HCT116 (cell line): Measurements from ENCODE around the gene TSPOAP1. TPM values are rescaled to one million over a fixed set of nuclear protein-coding genes. Genes with fewer than 3 reads are reported as not detected.

ENCODE experiments used
- ATAC-seq: fragments of 200-7000 bp; cut with Tn5 transposase; 2 replicates; pipeline ENCODE4 v1.9.1; 2020; ENCODE audit warnings: mild to moderate bottlenecking, moderate library complexity
- BruUV-seq: library from RNA; stranded (reverse); fragments of 400-500 nt; replicated peaks from 2 replicates; lab custom pipeline; 2021; lab: Mats Ljungman, UMichigan
- CTCF ChIA-PET: fragments of 300-600 bp; sonication (Branson Sonifier 250); formaldehyde crosslinking; loops from one replicate; lab custom pipeline; 2021; ENCODE audit warnings: antibody characterized with exemption; lab: Charles Lee
- POLR2A ChIA-PET: fragments of 300-600, 350-600 bp; sonication (Branson Sonifier 250); formaldehyde crosslinking; loops from one replicate; lab custom pipeline; 2021; ENCODE audit warnings: antibody characterized with exemption; lab: Charles Lee
- RAD21 ChIA-PET, 2 experiments: fragments of 300-600 bp; sonication (Branson Sonifier 250); formaldehyde crosslinking; loops; one replicate each; lab custom pipeline; 2023; ENCODE audit warnings: low total read pairs in 2 of 2; ENCODE audit not compliant: uncharacterized antibody in 2 of 2, unreplicated experiment in 2 of 2, low non-redundant PET in 1 of 2; lab: Charles Lee
- DNase-seq: peaks from one replicate; pipeline ENCODE4 v3.0.0-alpha.2; 2010; ENCODE audit warnings: low read depth, low spot score
- H2AFZ ChIP-seq: fragments of 200-600 bp; shearing (Covaris generic), sonication (generic); 2 replicates; pipeline ENCODE4 v1.6.1; 2017; ENCODE audit warnings: low read depth, mixed run types, mixed read lengths, antibody characterized with exemption, low read length; ENCODE audit not compliant: poor library complexity, severe bottlenecking
- H3K27ac ChIP-seq: 2 replicates; pipeline ENCODE4 v1.5.1; 2012; ENCODE audit warnings: low read depth, low read length
- H3K27me3 ChIP-seq: fragments of 200-600 bp; sonication (generic); 2 replicates; pipeline ENCODE4 v1.6.1; 2016; ENCODE audit warnings: mixed run types, low read length, mixed read lengths; ENCODE audit not compliant: insufficient read depth
- H3K36me3 ChIP-seq, 2 experiments: fragments of 200-500 bp in 1 of 2; fragments of 200-600 bp in 1 of 2; sonication (Bioruptor generic) in 1 of 2; sonication (generic) in 1 of 2; 2 replicates each; pipeline versions ENCODE4 v1.5.1 to v1.6.1; 2014 to 2016; ENCODE audit warnings: low read length in 2 of 2, inconsistent platforms in 1 of 2, mixed read lengths in 1 of 2, mixed run types in 1 of 2; ENCODE audit not compliant: insufficient read depth in 2 of 2, control insufficient read depth in 1 of 2
- H3K4me1 ChIP-seq, 2 experiments: fragments of 200-600 bp in 1 of 2; sonication (generic) in 1 of 2; 2 replicates each; pipeline versions ENCODE4 v1.5.1 to v1.6.1; 2012 to 2017; ENCODE audit warnings: low read length in 2 of 2, inconsistent platforms in 1 of 2, mild to moderate bottlenecking in 1 of 2, mixed read lengths in 1 of 2, mixed run types in 1 of 2, moderate library complexity in 1 of 2; ENCODE audit not compliant: insufficient read depth in 2 of 2, control insufficient read depth in 1 of 2
- H3K4me2 ChIP-seq: fragments of 200-600 bp; sonication (generic); 2 replicates; pipeline ENCODE4 v1.6.1; 2017; ENCODE audit warnings: mixed run types, low read length, mixed read lengths
- H3K4me3 ChIP-seq, 2 experiments: fragments of 200-600 bp in 1 of 2; sonication (generic) in 1 of 2; replicated peaks in 1 of 2; 2 replicates each; pipeline ENCODE4 v1.5.1; 2011 to 2016; ENCODE audit warnings: low read length in 2 of 2, control low read depth in 1 of 2, low read depth in 1 of 2, mild to moderate bottlenecking in 1 of 2, mixed read lengths in 1 of 2, mixed run types in 1 of 2
- H3K79me2 ChIP-seq: fragments of 200-600 bp; sonication (generic); 2 replicates; pipeline ENCODE4 v1.6.1; 2017; ENCODE audit warnings: mild to moderate bottlenecking, mixed run types, low read length, moderate library complexity, mixed read lengths; ENCODE audit not compliant: insufficient read depth
- H3K9ac ChIP-seq: fragments of 200-600 bp; sonication (generic); 2 replicates; pipeline ENCODE4 v1.6.1; 2016; ENCODE audit warnings: low read length, mixed read lengths
- H3K9me2 ChIP-seq: fragments of 200-600 bp; sonication (generic), shearing (Covaris generic); 2 replicates; pipeline ENCODE4 v1.6.1; 2017; ENCODE audit warnings: mixed run types, mild to moderate bottlenecking, moderate library complexity; ENCODE audit not compliant: insufficient read depth
- H3K9me3 ChIP-seq, 2 experiments: fragments of 200-500 bp in 1 of 2; fragments of 200-600 bp in 1 of 2; sonication (Bioruptor generic) in 1 of 2; sonication (generic) in 1 of 2; 2 replicates each; pipeline ENCODE4 v1.6.1; 2014 to 2017; ENCODE audit warnings: low read length in 2 of 2, mixed read lengths in 2 of 2, inconsistent platforms in 1 of 2, low read depth in 1 of 2, mild to moderate bottlenecking in 1 of 2, mixed run types in 1 of 2, moderate library complexity in 1 of 2; ENCODE audit not compliant: control insufficient read depth in 1 of 2, insufficient read depth in 1 of 2
- H4K20me1 ChIP-seq: fragments of 200-600 bp; sonication (generic), shearing (Covaris generic); 2 replicates; pipeline ENCODE4 v1.6.1; 2017; ENCODE audit warnings: mixed run types, mild to moderate bottlenecking, moderate library complexity; ENCODE audit not compliant: insufficient read depth
- ATF3 ChIP-seq: IDR thresholded peaks from 2 replicates; pipeline ENCODE4 v1.6.1; 2012
- CBX3 ChIP-seq: IDR thresholded peaks from 2 replicates; pipeline ENCODE4 v1.6.1; 2012; ENCODE audit warnings: low read depth
- EGR1 ChIP-seq: IDR thresholded peaks from 2 replicates; pipeline ENCODE4 v1.6.1; 2012; ENCODE audit warnings: low read depth
- ELF1 ChIP-seq: IDR thresholded peaks from 2 replicates; pipeline ENCODE4 v1.6.1; 2012; ENCODE audit warnings: low read depth, borderline replicate concordance
- EZH2 ChIP-seq: fragments of 200-600 bp; sonication (generic); IDR thresholded peaks from 2 replicates; pipeline ENCODE4 v1.6.1; 2017; ENCODE audit warnings: antibody characterized with exemption, mixed run types
- EZH2phosphoT487 ChIP-seq: fragments of 200-600 bp; IDR thresholded peaks from 2 replicates; pipeline ENCODE4 v1.6.1; 2018; ENCODE audit warnings: antibody characterized with exemption, borderline replicate concordance
- FOSL1 ChIP-seq: IDR thresholded peaks from 2 replicates; pipeline ENCODE4 v1.6.1; 2012; ENCODE audit warnings: low read depth
- JUND ChIP-seq: IDR thresholded peaks from 2 replicates; pipeline ENCODE4 v1.6.1; 2012
- RAD21 ChIP-seq: IDR thresholded peaks from 2 replicates; pipeline ENCODE4 v1.6.1; 2012; ENCODE audit warnings: low read depth, mild to moderate bottlenecking
- SIN3A ChIP-seq: IDR thresholded peaks from 2 replicates; pipeline ENCODE4 v1.6.1; 2012; ENCODE audit warnings: low read depth
- SRF ChIP-seq: IDR thresholded peaks from 2 replicates; pipeline ENCODE4 v1.6.1; 2012; ENCODE audit warnings: low read depth
- TCF7L2 ChIP-seq: IDR thresholded peaks from 2 replicates; pipeline ENCODE4 v1.7.0; 2011; ENCODE audit warnings: borderline replicate concordance, inconsistent platforms; ENCODE audit not compliant: insufficient read depth, insufficient read length; ENCODE audit errors: extremely low read depth
- YY1 ChIP-seq: IDR thresholded peaks from 2 replicates; pipeline ENCODE4 v1.6.1; 2011; ENCODE audit warnings: low read length, low read depth, moderate library complexity, mild to moderate bottlenecking; ENCODE audit not compliant: insufficient replicate concordance; ENCODE audit errors: extremely low read depth
- ZFX ChIP-seq: fragments of 450-650 bp; IDR thresholded peaks from 2 replicates; pipeline ENCODE4 v1.6.1; 2017
- intact Hi-C: fragments of 100-400 bp; cut with micrococcal nuclease; formaldehyde crosslinking; loops from 2 replicates; pipeline ENCODE4 v1.10.0; 2022
- total RNA-seq: library from RNA; stranded (reverse); gene quantifications from one replicate; pipeline ENCODE4 v1.2.1, GENCODE V29; 2021; ENCODE audit not compliant: unreplicated experiment
- TF ChIP-seq, protein P1 (sequence below): IDR thresholded peaks from 2 replicates; pipeline ENCODE4 v1.6.1; 2011; ENCODE audit warnings: mild to moderate bottlenecking, low read length, moderate library complexity; ENCODE audit not compliant: insufficient replicate concordance; ENCODE audit errors: extremely low read depth
- TF ChIP-seq, protein P2 (sequence below), 3 experiments: fragments of 200-600 bp in 1 of 3; sonication (generic) in 1 of 3; IDR thresholded peaks in 2 of 3; conservative IDR thresholded peaks in 1 of 3; 2 replicates each; pipeline ENCODE4 v1.5.1; 2012 to 2017; ENCODE audit warnings: low read depth in 2 of 3, low read length in 2 of 3, antibody characterized with exemption in 1 of 3, borderline replicate concordance in 1 of 3, control low read depth in 1 of 3, mild to moderate bottlenecking in 1 of 3, mixed read lengths in 1 of 3, mixed run types in 1 of 3, moderate library complexity in 1 of 3; ENCODE audit not compliant: insufficient read depth in 1 of 3
- TF ChIP-seq, protein P3 (sequence below): IDR thresholded peaks from 2 replicates; pipeline ENCODE4 v1.6.1; 2012; ENCODE audit warnings: low read depth

Gene TSPOAP1
- total RNA-seq, 1 experiment from 2014 or later: 0.27 TPM

DNA sequence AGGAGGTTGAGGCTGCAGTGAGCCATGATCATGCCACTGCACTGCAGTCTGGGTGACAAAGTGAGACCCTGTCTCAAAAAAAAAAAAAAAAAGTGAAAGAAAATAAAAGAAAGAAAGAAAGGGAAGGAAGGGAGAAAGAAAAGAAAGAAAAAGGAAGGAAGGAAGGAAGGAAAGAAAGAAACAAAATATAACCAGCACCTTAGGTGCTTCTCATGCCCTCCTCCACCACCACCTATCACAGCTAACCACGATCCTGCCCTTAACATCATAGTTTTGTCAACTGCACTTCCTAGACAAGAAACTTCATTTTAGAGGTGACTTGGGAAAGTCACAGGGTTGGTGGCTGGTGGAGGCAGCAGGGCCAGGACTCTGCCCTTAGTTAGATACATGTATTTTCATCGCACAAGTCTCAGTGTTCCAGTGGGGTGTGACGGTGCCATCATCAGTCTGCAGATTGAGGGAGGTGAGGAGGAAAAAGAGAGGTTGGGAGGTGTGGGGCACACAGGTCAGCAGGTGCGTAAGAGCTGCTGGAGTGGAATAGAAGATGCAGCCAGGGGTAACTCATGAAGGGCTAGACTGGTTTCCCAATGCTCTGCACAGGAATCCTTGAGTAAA is 13.4 kb upstream of the TSPOAP1 start:
- no peak overlapping the region for H2AFZ ChIP-seq
- ChIA-PET CTCF (interaction anchor here (1.6 kb wide), 1 partner anchor 24 kb away, joined by 3 read pairs; no protein-coding TSS in a partner anchor), POLR2A (interaction anchor here (1.9 kb wide), 1 partner anchor 11 kb away, joined by 6 read pairs; the partner anchor contains the start of gene SUPT4H1), RAD21 (interaction anchor here in 1 of 2 experiments (0.7 kb wide), 1 partner anchor 76 kb away, joined by 3 read pairs; no protein-coding TSS in a partner anchor)
- H3K4me3 ChIP-seq: no peak overlapping the region
- peaks cover 28 to 30% of the 10 kb centered on the region in 2 experiments for H3K36me3 ChIP-seq
- DNase-seq (no peak), ATAC-seq (no peak)
- no TSS peak for BruUV-seq
- no peaks in the 10 kb centered on the region for H3K9me2 ChIP-seq
- H4K20me1 ChIP-seq: no peaks in the 10 kb centered on the region
- intact Hi-C loops: no loop called here
- no peaks in the 10 kb centered on the region for H3K27me3 ChIP-seq
- no peak overlapping the region for H3K9ac ChIP-seq
- TF ChIP-seq ZFX: no peak
- TF ChIP-seq ATF3: no peak
- TF ChIP-seq JUND: no peak
- no peak for TF ChIP-seq SIN3A
- no peak for TF ChIP-seq TCF7L2
- no peak for TF ChIP-seq EZH2
- TF ChIP-seq YY1: no peak
- TF ChIP-seq, protein P1, sequence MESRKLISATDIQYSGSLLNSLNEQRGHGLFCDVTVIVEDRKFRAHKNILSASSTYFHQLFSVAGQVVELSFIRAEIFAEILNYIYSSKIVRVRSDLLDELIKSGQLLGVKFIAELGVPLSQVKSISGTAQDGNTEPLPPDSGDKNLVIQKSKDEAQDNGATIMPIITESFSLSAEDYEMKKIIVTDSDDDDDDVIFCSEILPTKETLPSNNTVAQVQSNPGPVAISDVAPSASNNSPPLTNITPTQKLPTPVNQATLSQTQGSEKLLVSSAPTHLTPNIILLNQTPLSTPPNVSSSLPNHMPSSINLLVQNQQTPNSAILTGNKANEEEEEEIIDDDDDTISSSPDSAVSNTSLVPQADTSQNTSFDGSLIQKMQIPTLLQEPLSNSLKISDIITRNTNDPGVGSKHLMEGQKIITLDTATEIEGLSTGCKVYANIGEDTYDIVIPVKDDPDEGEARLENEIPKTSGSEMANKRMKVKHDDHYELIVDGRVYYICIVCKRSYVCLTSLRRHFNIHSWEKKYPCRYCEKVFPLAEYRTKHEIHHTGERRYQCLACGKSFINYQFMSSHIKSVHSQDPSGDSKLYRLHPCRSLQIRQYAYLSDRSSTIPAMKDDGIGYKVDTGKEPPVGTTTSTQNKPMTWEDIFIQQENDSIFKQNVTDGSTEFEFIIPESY: no peak
- TF ChIP-seq FOSL1: no peak
- TF ChIP-seq CBX3: no peak
- no peak for TF ChIP-seq SRF
- no peak for TF ChIP-seq ELF1
- no peak for TF ChIP-seq EGR1
- TF ChIP-seq, protein P2, sequence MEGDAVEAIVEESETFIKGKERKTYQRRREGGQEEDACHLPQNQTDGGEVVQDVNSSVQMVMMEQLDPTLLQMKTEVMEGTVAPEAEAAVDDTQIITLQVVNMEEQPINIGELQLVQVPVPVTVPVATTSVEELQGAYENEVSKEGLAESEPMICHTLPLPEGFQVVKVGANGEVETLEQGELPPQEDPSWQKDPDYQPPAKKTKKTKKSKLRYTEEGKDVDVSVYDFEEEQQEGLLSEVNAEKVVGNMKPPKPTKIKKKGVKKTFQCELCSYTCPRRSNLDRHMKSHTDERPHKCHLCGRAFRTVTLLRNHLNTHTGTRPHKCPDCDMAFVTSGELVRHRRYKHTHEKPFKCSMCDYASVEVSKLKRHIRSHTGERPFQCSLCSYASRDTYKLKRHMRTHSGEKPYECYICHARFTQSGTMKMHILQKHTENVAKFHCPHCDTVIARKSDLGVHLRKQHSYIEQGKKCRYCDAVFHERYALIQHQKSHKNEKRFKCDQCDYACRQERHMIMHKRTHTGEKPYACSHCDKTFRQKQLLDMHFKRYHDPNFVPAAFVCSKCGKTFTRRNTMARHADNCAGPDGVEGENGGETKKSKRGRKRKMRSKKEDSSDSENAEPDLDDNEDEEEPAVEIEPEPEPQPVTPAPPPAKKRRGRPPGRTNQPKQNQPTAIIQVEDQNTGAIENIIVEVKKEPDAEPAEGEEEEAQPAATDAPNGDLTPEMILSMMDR (IDR thresholded peaks at IDR 0.05 in 2 of 3, conservative IDR thresholded peaks at IDR 0.05 in 1 of 3; ENCODE audit: borderline replicate concordance in 1 of 3, insufficient read depth in 1 of 3, low read depth in 2 of 3, low read length in 2 of 3): no peak
- TF ChIP-seq RAD21: no peak
- TF ChIP-seq, protein P3, sequence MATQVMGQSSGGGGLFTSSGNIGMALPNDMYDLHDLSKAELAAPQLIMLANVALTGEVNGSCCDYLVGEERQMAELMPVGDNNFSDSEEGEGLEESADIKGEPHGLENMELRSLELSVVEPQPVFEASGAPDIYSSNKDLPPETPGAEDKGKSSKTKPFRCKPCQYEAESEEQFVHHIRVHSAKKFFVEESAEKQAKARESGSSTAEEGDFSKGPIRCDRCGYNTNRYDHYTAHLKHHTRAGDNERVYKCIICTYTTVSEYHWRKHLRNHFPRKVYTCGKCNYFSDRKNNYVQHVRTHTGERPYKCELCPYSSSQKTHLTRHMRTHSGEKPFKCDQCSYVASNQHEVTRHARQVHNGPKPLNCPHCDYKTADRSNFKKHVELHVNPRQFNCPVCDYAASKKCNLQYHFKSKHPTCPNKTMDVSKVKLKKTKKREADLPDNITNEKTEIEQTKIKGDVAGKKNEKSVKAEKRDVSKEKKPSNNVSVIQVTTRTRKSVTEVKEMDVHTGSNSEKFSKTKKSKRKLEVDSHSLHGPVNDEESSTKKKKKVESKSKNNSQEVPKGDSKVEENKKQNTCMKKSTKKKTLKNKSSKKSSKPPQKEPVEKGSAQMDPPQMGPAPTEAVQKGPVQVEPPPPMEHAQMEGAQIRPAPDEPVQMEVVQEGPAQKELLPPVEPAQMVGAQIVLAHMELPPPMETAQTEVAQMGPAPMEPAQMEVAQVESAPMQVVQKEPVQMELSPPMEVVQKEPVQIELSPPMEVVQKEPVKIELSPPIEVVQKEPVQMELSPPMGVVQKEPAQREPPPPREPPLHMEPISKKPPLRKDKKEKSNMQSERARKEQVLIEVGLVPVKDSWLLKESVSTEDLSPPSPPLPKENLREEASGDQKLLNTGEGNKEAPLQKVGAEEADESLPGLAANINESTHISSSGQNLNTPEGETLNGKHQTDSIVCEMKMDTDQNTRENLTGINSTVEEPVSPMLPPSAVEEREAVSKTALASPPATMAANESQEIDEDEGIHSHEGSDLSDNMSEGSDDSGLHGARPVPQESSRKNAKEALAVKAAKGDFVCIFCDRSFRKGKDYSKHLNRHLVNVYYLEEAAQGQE: no peak
- TF ChIP-seq EZH2phosphoT487: no peak
- H3K4me1 ChIP-seq: peaks cover 14 to 27% of the 10 kb centered on the region in 2 experiments
- no peaks in the 10 kb centered on the region for H3K79me2 ChIP-seq
- no peak overlapping the region for H3K4me2 ChIP-seq
- no peaks in the 10 kb centered on the region for H3K9me3 ChIP-seq
- H3K27ac ChIP-seq: no peak overlapping the region
